GM23338 (cell line): Measurements from ENCODE around the gene KRT8. TPM values are rescaled to one million over a fixed set of nuclear protein-coding genes. Genes with fewer than 3 reads are reported as not detected.

ENCODE experiments used
- ATAC-seq: fragments of 200-7000 bp; cut with Tn5 transposase; 3 replicates; pipeline ENCODE4 v1.9.1; 2020
- DNase-seq: peaks from one replicate; pipeline ENCODE4 v3.0.0-alpha.2; 2015; ENCODE audit warnings: low spot score
- H2AFZ ChIP-seq: fragments of 200-600 bp; sonication (generic); 2 replicates; pipeline ENCODE4 v1.8.0; 2016; ENCODE audit warnings: antibody characterized with exemption, mild to moderate bottlenecking, moderate library complexity
- H3F3A ChIP-seq: fragments of 200-600 bp; sonication (generic); replicated peaks from 2 replicates; pipeline ENCODE4 v1.8.0; 2017; ENCODE audit warnings: antibody characterized with exemption, mixed run types, low read depth
- H3K27ac ChIP-seq: fragments of 200-600 bp; sonication (generic); 2 replicates; pipeline ENCODE4 v1.6.1; 2016; ENCODE audit warnings: low read depth
- H3K27me3 ChIP-seq: fragments of 200-600 bp; sonication (generic); 2 replicates; pipeline ENCODE4 v1.8.0; 2016; ENCODE audit warnings: mild to moderate bottlenecking, mixed run types, moderate library complexity; ENCODE audit not compliant: insufficient read depth
- H3K36me3 ChIP-seq: fragments of 200-600 bp; sonication (generic); 2 replicates; pipeline ENCODE4 v1.8.0; 2016; ENCODE audit warnings: mild to moderate bottlenecking; ENCODE audit not compliant: insufficient read depth
- H3K4me1 ChIP-seq: fragments of 200-600 bp; sonication (generic); 2 replicates; pipeline ENCODE4 v1.8.0; 2016; ENCODE audit warnings: mild to moderate bottlenecking, moderate library complexity; ENCODE audit not compliant: insufficient read depth
- H3K4me2 ChIP-seq: fragments of 200-600 bp; sonication (generic); 2 replicates; pipeline ENCODE4 v1.7.1; 2017; ENCODE audit warnings: mixed run types
- H3K4me3 ChIP-seq: fragments of 200-600 bp; sonication (generic); 2 replicates; pipeline ENCODE4 v1.6.1; 2016; ENCODE audit warnings: mixed run types
- H3K79me2 ChIP-seq: fragments of 200-600 bp; sonication (generic); replicated peaks from 2 replicates; pipeline ENCODE4 v1.8.0; 2017; ENCODE audit warnings: mild to moderate bottlenecking; ENCODE audit not compliant: insufficient read depth
- H3K9me2 ChIP-seq: fragments of 200-600 bp; sonication (generic); 2 replicates; pipeline ENCODE4 v1.8.0; 2017; ENCODE audit not compliant: insufficient read depth
- H4K20me1 ChIP-seq: fragments of 200-600 bp; sonication (generic); replicated peaks from 2 replicates; pipeline ENCODE4 v1.8.0; 2017; ENCODE audit warnings: mild to moderate bottlenecking; ENCODE audit not compliant: insufficient read depth
- H3K27ac Mint-ChIP-seq: 2 replicates; pipeline ENCODE4 v1.8.0; 2020; ENCODE audit warnings: inconsistent platforms, mild to moderate bottlenecking, moderate library complexity, mixed read lengths
- H3K27me3 Mint-ChIP-seq: 3 replicates; pipeline ENCODE4 v1.8.0; 2022; ENCODE audit warnings: low read depth, mild to moderate bottlenecking, moderate library complexity, mixed read lengths, inconsistent platforms; ENCODE audit not compliant: insufficient read depth, poor library complexity
- H3K36me3 Mint-ChIP-seq: 3 replicates; pipeline ENCODE4 v1.8.0; 2021; ENCODE audit warnings: low read depth, mild to moderate bottlenecking, inconsistent platforms, moderate library complexity, mixed read lengths
- H3K4me1 Mint-ChIP-seq: 3 replicates; pipeline ENCODE4 v1.8.0; 2020; ENCODE audit warnings: mild to moderate bottlenecking, inconsistent platforms, mixed read lengths
- H3K4me3 Mint-ChIP-seq: 3 replicates; pipeline ENCODE4 v1.8.0; 2021; ENCODE audit warnings: moderate library complexity, mild to moderate bottlenecking, inconsistent platforms, mixed read lengths
- H3K9me3 Mint-ChIP-seq: 3 replicates; pipeline ENCODE4 v1.8.0; 2020; ENCODE audit warnings: moderate library complexity, mild to moderate bottlenecking, inconsistent platforms, mixed read lengths
- CREB1 ChIP-seq: fragments of 250-450 bp; sonication (Bioruptor Pico); IDR thresholded peaks from 2 replicates; pipeline ENCODE4 v1.5.0; 2020; ENCODE audit warnings: low read depth, mild to moderate bottlenecking, moderate library complexity
- CTCF ChIP-seq, 2 experiments: fragments of 200-600 bp in 1 of 2; sonication (generic) in 1 of 2; conservative IDR thresholded peaks; 2 replicates each; pipeline versions ENCODE4 v1.5.1 to v1.6.1; 2016 to 2017; ENCODE audit warnings: antibody characterized with exemption in 2 of 2, low read depth in 2 of 2, mild to moderate bottlenecking in 2 of 2, moderate library complexity in 1 of 2
- ETS1 ChIP-seq: IDR thresholded peaks from 2 replicates; pipeline ENCODE4 v1.6.1; 2016; ENCODE audit warnings: antibody characterized with exemption
- EZH2 ChIP-seq: fragments of 200-600 bp; sonication (generic); IDR thresholded peaks from one replicate; pipeline ENCODE4 v1.8.0; 2017; ENCODE audit warnings: antibody characterized with exemption, mild to moderate bottlenecking, low read depth; ENCODE audit not compliant: unreplicated experiment
- EZH2phosphoT487 ChIP-seq: fragments of 200-600 bp; sonication (generic); IDR thresholded peaks from one replicate; pipeline ENCODE4 v1.8.1; 2018; ENCODE audit warnings: antibody characterized with exemption; ENCODE audit not compliant: unreplicated experiment
- JUNB ChIP-seq: IDR thresholded peaks from one replicate; pipeline ENCODE4 v1.6.1; 2016; ENCODE audit warnings: antibody characterized with exemption; ENCODE audit not compliant: unreplicated experiment
- NANOG ChIP-seq: IDR thresholded peaks from 2 replicates; pipeline ENCODE4 v1.6.1; 2016; ENCODE audit warnings: antibody characterized with exemption, borderline replicate concordance
- REST ChIP-seq: IDR thresholded peaks from one replicate; pipeline ENCODE4 v1.6.1; 2018; ENCODE audit warnings: antibody characterized with exemption; ENCODE audit not compliant: unreplicated experiment
- STAT1 ChIP-seq: IDR thresholded peaks from one replicate; pipeline ENCODE4 v1.6.1; 2016; ENCODE audit warnings: antibody characterized with exemption; ENCODE audit not compliant: unreplicated experiment
- ZNF114 ChIP-seq: fragments of 250-450 bp; sonication (Bioruptor Pico); IDR thresholded peaks from 2 replicates; pipeline ENCODE4 v1.5.0; 2020; ENCODE audit warnings: mild to moderate bottlenecking, moderate library complexity
- ZNF331 ChIP-seq: fragments of 250-450 bp; sonication (Bioruptor Pico); IDR thresholded peaks from 2 replicates; pipeline ENCODE4 v1.5.0; 2020; ENCODE audit warnings: low read depth, mild to moderate bottlenecking, moderate library complexity
- polyA plus RNA-seq: library from polyadenylated mRNA; unstranded; fragments of >200 nt; fragmentation: Nextera tagmentation; extraction: Ambion mirVana; gene quantifications from 2 replicates; pipeline ENCODE4 v1.2.1, GENCODE V29; 2016
- total RNA-seq: library from RNA; depleted of rRNA; stranded (reverse); fragments of >200 nt; shearing (Covaris generic); gene quantifications from 2 replicates; pipeline ENCODE4 v1.2.3, GENCODE V29; 2014

Gene KRT8
- total and polyA plus RNA-seq, 2 experiments from 2014 or later = 250 to 322 TPM

GRCh38 chr12:52848661-52849255 lies 56.1 kb downstream of the KRT8 start, which contains the start of gene KRT78 (continued):
- TF ChIP-seq EZH2 (no peak), CREB1 (CRISPR knock-in tag) (no peak), JUNB (no peak)

- Histone ChIP-seq H3K4me3 (no peak overlapping the region), H3K4me2 (no peak overlapping the region), H3K27ac (no peak overlapping the region), H3K4me1 (no peaks in the 10 kb centered on the region), H3K79me2 (no peaks in the 10 kb centered on the region), H2AFZ (no peak overlapping the region), H3F3A (no peaks in the 10 kb centered on the region), H3K36me3 (no peaks in the 10 kb centered on the region), H3K9me2 (peaks cover 2% of the 10 kb centered on the region; the same call in 1 of the 2 replicates), H3K27me3 (no peaks in the 10 kb centered on the region), H4K20me1 (no peaks in the 10 kb centered on the region; the same call in 1 of the 2 replicates)
- ATAC-seq (no peak), DNase-seq (no peak)
- no peaks in the 10 kb centered on the region for H3K4me1 Mint-ChIP-seq
- H3K27ac Mint-ChIP-seq = no peak overlapping the region
- H3K27me3 Mint-ChIP-seq = peaks cover 1% of the 10 kb centered on the region
- H3K9me3 Mint-ChIP-seq = no peaks in the 10 kb centered on the region; the same call in 1 of the 3 replicates
- H3K4me3 Mint-ChIP-seq = no peak overlapping the region
- no peaks in the 10 kb centered on the region for H3K36me3 Mint-ChIP-seq
- no peak for TF ChIP-seq CREB1 (CRISPR knock-in tag)
- TF ChIP-seq STAT1 = no peak
- no peak for TF ChIP-seq EZH2phosphoT487
- TF ChIP-seq REST = no peak
- no peak for TF ChIP-seq JUNB
- no peak for TF ChIP-seq ETS1
- no peak for TF ChIP-seq NANOG
- TF ChIP-seq EZH2 = no peak
- no peak for TF ChIP-seq CTCF (conservative IDR thresholded peaks at IDR 0.05; ENCODE audit: low read depth in 2 of 2)
- no peak for TF ChIP-seq ZNF331
- TF ChIP-seq ZNF114 = no peak
These were observed 57.4 kb downstream of the KRT8 start for GRCh38 chr12:52847335-52848102.
